Skin of body (tissue), 2 donors: ENCODE results near the gene SLC6A3. TPM values are rescaled to one million over a fixed set of nuclear protein-coding genes. Genes with fewer than 3 reads are reported as not detected.

Source experiments
- DNase-seq: peaks from one replicate; lab custom pipeline; 2025; lab: John Stamatoyannopoulos, UW
- total RNA-seq: library from RNA; depleted of rRNA; stranded (reverse); fragments of >200 nt; gene quantifications from one replicate; pipeline ENCODE4 v1.2.3, GENCODE V29; 2014

Gene SLC6A3
- total RNA-seq, 1 donor from 2014 or later, result not detected

- DNase-seq, result no peak
These were observed 35.7 kb downstream of the SLC6A3 start for GRCh38 chr5:1409381-1410110.

- DNase-seq, result no peak
These were observed 38.3 kb downstream of the SLC6A3 start for GRCh38 chr5:1406681-1407640.

GRCh38 chr5:1405539-1406530 is 39.4 kb downstream of the SLC6A3 start:
- no peak for DNase-seq

GRCh38 chr5:1405121-1405520 is 40.1 kb downstream of the SLC6A3 start:
- no peak for DNase-seq

- DNase-seq, result no peak
These were observed 41.2 kb downstream of the SLC6A3 start for GRCh38 chr5:1404062-1404461.

- DNase-seq, result no peak
These were observed 42.5 kb downstream of the SLC6A3 start for GRCh38 chr5:1402611-1403255.

- DNase-seq, result no peak
These were observed 43.6 kb downstream of the SLC6A3 start for GRCh38 chr5:1401536-1402138.

GRCh38 chr5:1400936-1401335 is 44.3 kb downstream of the SLC6A3 start:
- no peak for DNase-seq

GRCh38 chr5:1400211-1400855 is 44.9 kb downstream of the SLC6A3 start:
- DNase-seq, result no peak

GRCh38 chr5:1399737-1400136 is 45.5 kb downstream of the SLC6A3 start:
- DNase-seq, result no peak

GRCh38 chr5:1396293-1396816 is 48.9 kb downstream of the SLC6A3 start:
- no peak for DNase-seq

GRCh38 chr5:1394881-1395860 is 50.1 kb downstream of the SLC6A3 start:
- DNase-seq, result no peak

- DNase-seq, result no peak
These were observed 51.4 kb downstream of the SLC6A3 start for GRCh38 chr5:1393571-1394501.

GRCh38 chr5:1392801-1393565 is 52.3 kb downstream of the SLC6A3 start:
- DNase-seq, result no peak

- no peak for DNase-seq
These were observed 53.0 kb downstream of the SLC6A3 start for GRCh38 chr5:1392261-1392660.

GRCh38 chr5:1391691-1392090 is 53.5 kb downstream of the SLC6A3 start:
- no peak for DNase-seq
